A549 (cell line): Measurements from ENCODE around the gene PLCB4.

Source experiments
- CHD2 ChIP-seq: fragments of 150-350 bp; IDR thresholded peaks from 2 replicates; pipeline ENCODE4 v1.6.1; 2014; ENCODE audit warnings: low read length; ENCODE audit not compliant: partially characterized antibody
- CHD4 ChIP-seq: fragments of 200-600 bp; sonication (generic); IDR thresholded peaks from 2 replicates; pipeline ENCODE4 v1.6.1; 2016; ENCODE audit warnings: antibody characterized with exemption, mild to moderate bottlenecking, borderline replicate concordance
- EP300 ChIP-seq, 2 experiments: fragments of >200 bp; sonication (Bioruptor Twin); formaldehyde crosslinking; IDR thresholded peaks; 2 replicates in 1 of 2; 3 replicates in 1 of 2; pipeline ENCODE4 v1.6.1; 2016 to 2017
- HDAC2 ChIP-seq: fragments of 200-600 bp; sonication (generic); IDR thresholded peaks from 2 replicates; pipeline ENCODE4 v1.6.1; 2016
- JUN ChIP-seq, 2 experiments: fragments of >200 bp; sonication (Bioruptor Twin); formaldehyde crosslinking; IDR thresholded peaks; 2 replicates in 1 of 2; 3 replicates in 1 of 2; pipeline ENCODE4 v1.6.1; 2016 to 2017
- JUNB ChIP-seq: fragments of >200 bp; sonication (Bioruptor Twin); formaldehyde crosslinking; IDR thresholded peaks from 2 replicates; pipeline ENCODE4 v1.6.1; 2016
- NFE2L2 ChIP-seq: fragments of 150-350 bp; conservative IDR thresholded peaks from 2 replicates; pipeline ENCODE4 v1.6.1; 2014; ENCODE audit warnings: low read length
- POLR2A ChIP-seq: IDR thresholded peaks from 2 replicates; pipeline ENCODE4 v1.6.1; 2012; ENCODE audit warnings: mild to moderate bottlenecking, low read length
- RCOR1 ChIP-seq: fragments of 150-350 bp; IDR thresholded peaks from 2 replicates; pipeline ENCODE4 v1.6.1; 2014; ENCODE audit warnings: antibody characterized with exemption, low read length, low read depth
- RFX5 ChIP-seq: fragments of 450-650 bp; IDR thresholded peaks from 2 replicates; pipeline ENCODE4 v1.7.1; 2014; ENCODE audit warnings: antibody characterized with exemption, mild to moderate bottlenecking, moderate library complexity
- TFCP2L1 ChIP-seq: fragments of 250-450 bp; sonication (Bioruptor Pico); IDR thresholded peaks from 2 replicates; pipeline ENCODE4 v1.5.0; 2021; ENCODE audit warnings: mild to moderate bottlenecking
- ZFP36 ChIP-seq: fragments of 450-650 bp; IDR thresholded peaks from 2 replicates; pipeline ENCODE4 v1.6.1; 2014; ENCODE audit warnings: borderline replicate concordance; ENCODE audit not compliant: partially characterized antibody
- TF ChIP-seq, protein P1 (sequence below): fragments of >200 bp; sonication (Bioruptor Twin); formaldehyde crosslinking; IDR thresholded peaks from 3 replicates; pipeline ENCODE4 v1.5.1; 2016
- TF ChIP-seq, protein P2 (sequence below): fragments of 200-600 bp; sonication (generic); IDR thresholded peaks from 2 replicates; pipeline ENCODE4 v1.6.1; 2016; ENCODE audit warnings: antibody characterized with exemption, mild to moderate bottlenecking, moderate library complexity

DNA sequence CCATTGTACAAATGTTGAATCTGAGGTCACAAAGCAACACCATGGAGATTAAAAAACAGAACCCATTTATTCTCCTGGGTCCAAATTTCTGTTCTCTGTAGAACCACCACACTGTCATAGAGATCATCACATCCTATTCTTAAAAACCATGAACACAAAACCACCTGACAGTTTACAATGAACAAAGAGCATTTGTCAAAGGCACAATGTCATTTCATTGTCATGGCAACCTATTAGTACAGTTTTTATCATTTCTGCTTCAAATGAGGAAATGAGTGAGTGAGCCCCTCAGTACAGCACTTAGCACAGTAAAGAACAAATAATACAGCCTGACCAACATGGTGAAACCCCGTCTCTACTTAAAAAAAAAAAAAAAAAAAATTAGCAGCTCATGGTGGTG lies 422.4 kb downstream of the PLCB4 start:
- TF ChIP-seq POLR2A = no peak
- TF ChIP-seq CHD4 = no peak
- TF ChIP-seq, protein P1, sequence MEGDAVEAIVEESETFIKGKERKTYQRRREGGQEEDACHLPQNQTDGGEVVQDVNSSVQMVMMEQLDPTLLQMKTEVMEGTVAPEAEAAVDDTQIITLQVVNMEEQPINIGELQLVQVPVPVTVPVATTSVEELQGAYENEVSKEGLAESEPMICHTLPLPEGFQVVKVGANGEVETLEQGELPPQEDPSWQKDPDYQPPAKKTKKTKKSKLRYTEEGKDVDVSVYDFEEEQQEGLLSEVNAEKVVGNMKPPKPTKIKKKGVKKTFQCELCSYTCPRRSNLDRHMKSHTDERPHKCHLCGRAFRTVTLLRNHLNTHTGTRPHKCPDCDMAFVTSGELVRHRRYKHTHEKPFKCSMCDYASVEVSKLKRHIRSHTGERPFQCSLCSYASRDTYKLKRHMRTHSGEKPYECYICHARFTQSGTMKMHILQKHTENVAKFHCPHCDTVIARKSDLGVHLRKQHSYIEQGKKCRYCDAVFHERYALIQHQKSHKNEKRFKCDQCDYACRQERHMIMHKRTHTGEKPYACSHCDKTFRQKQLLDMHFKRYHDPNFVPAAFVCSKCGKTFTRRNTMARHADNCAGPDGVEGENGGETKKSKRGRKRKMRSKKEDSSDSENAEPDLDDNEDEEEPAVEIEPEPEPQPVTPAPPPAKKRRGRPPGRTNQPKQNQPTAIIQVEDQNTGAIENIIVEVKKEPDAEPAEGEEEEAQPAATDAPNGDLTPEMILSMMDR = no peak
- TF ChIP-seq JUNB = no peak
- no peak for TF ChIP-seq HDAC2
- TF ChIP-seq TFCP2L1 (CRISPR knock-in tag) = no peak
- TF ChIP-seq NFE2L2 = no peak
- no peak for TF ChIP-seq RFX5
- TF ChIP-seq, protein P2, sequence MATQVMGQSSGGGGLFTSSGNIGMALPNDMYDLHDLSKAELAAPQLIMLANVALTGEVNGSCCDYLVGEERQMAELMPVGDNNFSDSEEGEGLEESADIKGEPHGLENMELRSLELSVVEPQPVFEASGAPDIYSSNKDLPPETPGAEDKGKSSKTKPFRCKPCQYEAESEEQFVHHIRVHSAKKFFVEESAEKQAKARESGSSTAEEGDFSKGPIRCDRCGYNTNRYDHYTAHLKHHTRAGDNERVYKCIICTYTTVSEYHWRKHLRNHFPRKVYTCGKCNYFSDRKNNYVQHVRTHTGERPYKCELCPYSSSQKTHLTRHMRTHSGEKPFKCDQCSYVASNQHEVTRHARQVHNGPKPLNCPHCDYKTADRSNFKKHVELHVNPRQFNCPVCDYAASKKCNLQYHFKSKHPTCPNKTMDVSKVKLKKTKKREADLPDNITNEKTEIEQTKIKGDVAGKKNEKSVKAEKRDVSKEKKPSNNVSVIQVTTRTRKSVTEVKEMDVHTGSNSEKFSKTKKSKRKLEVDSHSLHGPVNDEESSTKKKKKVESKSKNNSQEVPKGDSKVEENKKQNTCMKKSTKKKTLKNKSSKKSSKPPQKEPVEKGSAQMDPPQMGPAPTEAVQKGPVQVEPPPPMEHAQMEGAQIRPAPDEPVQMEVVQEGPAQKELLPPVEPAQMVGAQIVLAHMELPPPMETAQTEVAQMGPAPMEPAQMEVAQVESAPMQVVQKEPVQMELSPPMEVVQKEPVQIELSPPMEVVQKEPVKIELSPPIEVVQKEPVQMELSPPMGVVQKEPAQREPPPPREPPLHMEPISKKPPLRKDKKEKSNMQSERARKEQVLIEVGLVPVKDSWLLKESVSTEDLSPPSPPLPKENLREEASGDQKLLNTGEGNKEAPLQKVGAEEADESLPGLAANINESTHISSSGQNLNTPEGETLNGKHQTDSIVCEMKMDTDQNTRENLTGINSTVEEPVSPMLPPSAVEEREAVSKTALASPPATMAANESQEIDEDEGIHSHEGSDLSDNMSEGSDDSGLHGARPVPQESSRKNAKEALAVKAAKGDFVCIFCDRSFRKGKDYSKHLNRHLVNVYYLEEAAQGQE = no peak
- TF ChIP-seq CHD2 = no peak
- no peak for TF ChIP-seq EP300 (IDR thresholded peaks at IDR 0.05)
- no peak for TF ChIP-seq RCOR1
- TF ChIP-seq JUN (IDR thresholded peaks at IDR 0.05) = no peak
- no peak for TF ChIP-seq ZFP36
